GM12878 (cell line): Measurements from ENCODE around the gene TSEN54. TPM values are rescaled to one million over a fixed set of nuclear protein-coding genes. Genes with fewer than 3 reads are reported as not detected.

Source experiments
- ATAC-seq: fragments of 200-7000 bp; cut with Tn5 transposase; 3 replicates; pipeline ENCODE4 v1.9.1; 2020; ENCODE audit warnings: mild to moderate bottlenecking, moderate library complexity
- BruUV-seq: library from RNA; stranded (reverse); fragments of 400-500 nt; replicated peaks from 2 replicates; lab custom pipeline; 2021; lab: Mats Ljungman, UMichigan
- CTCF ChIA-PET: fragments of 300-600 bp; sonication (Branson Sonifier 250); formaldehyde crosslinking; extraction: SDS; loops from one replicate; lab custom pipeline; 2021; ENCODE audit warnings: inconsistent platforms; lab: Yijun Ruan, JAX
- POLR2A ChIA-PET: fragments of 350-600 bp; formaldehyde crosslinking; extraction: SDS; loops from one replicate; lab custom pipeline; 2021; ENCODE audit warnings: inconsistent platforms; lab: Charles Lee
- RAD21 ChIA-PET: fragments of 300-600 bp; sonication (Branson Sonifier 250); formaldehyde crosslinking; loops from one replicate; lab custom pipeline; 2023; ENCODE audit warnings: antibody characterized with exemption; ENCODE audit not compliant: unreplicated experiment; lab: Charles Lee
- SMC1A ChIA-PET: fragments of 300-600 bp; sonication (Branson Sonifier 250); formaldehyde crosslinking; loops from one replicate; lab custom pipeline; 2023; ENCODE audit not compliant: unreplicated experiment, uncharacterized antibody; lab: Charles Lee
- DNase-seq: peaks from one replicate; pipeline ENCODE4 v3.0.0-alpha.2; 2011; ENCODE audit warnings: low read depth, low spot score
- FAIRE-seq: peaks from 3 replicates; lab custom pipeline; 2011; peaks lifted over from hg19 to GRCh38; lab: Jason Lieb, UNC
- H2AFZ ChIP-seq: 2 replicates; pipeline ENCODE4 v1.6.0; 2011; ENCODE audit warnings: low read depth, low read length, control low read depth; ENCODE audit not compliant: control insufficient read depth
- H3K27ac ChIP-seq: 2 replicates; pipeline ENCODE4 v1.5.1; 2011; ENCODE audit warnings: control low read depth; ENCODE audit not compliant: control insufficient read depth, insufficient read depth
- H3K27me3 ChIP-seq, 2 experiments: replicated peaks in 1 of 2; 2 replicates each; pipeline versions ENCODE4 v1.6.0 to v1.6.1; 2011; ENCODE audit warnings: low read length in 1 of 2; ENCODE audit not compliant: control insufficient read depth in 2 of 2, insufficient read depth in 2 of 2
- H3K36me3 ChIP-seq, 2 experiments: 2 replicates each; pipeline ENCODE4 v1.5.1; 2011; ENCODE audit warnings: low read length in 1 of 2; ENCODE audit not compliant: control insufficient read depth in 2 of 2, insufficient read depth in 2 of 2
- H3K4me1 ChIP-seq: 2 replicates; pipeline ENCODE4 v1.6.1; 2011; ENCODE audit warnings: mild to moderate bottlenecking, low read length, moderate library complexity, mixed read lengths; ENCODE audit not compliant: control insufficient read depth, insufficient read depth
- H3K4me2 ChIP-seq: 2 replicates; pipeline ENCODE4 v1.6.0; 2011; ENCODE audit warnings: control low read depth; ENCODE audit not compliant: control insufficient read depth, insufficient read depth
- H3K4me3 ChIP-seq: fragments of 200-600 bp; sonication (generic); 2 replicates; pipeline ENCODE4 v1.5.1; 2016
- H3K79me2 ChIP-seq: 2 replicates; pipeline ENCODE4 v1.6.0; 2011; ENCODE audit warnings: low read length; ENCODE audit not compliant: control insufficient read depth, insufficient read depth
- H3K9ac ChIP-seq: 2 replicates; pipeline ENCODE4 v1.8.0; 2011; ENCODE audit warnings: low read length, control low read depth, mixed read lengths; ENCODE audit not compliant: control insufficient read depth, insufficient read depth
- H3K9me3 ChIP-seq: replicated peaks from 3 replicates; pipeline ENCODE4 v1.5.1; 2011; ENCODE audit warnings: mild to moderate bottlenecking, low read length; ENCODE audit not compliant: control insufficient read depth, insufficient read depth
- H4K20me1 ChIP-seq: 2 replicates; pipeline ENCODE4 v1.6.0; 2011; ENCODE audit not compliant: control insufficient read depth, insufficient read depth
- ASH2L ChIP-seq: fragments of 300-600, 200-600 bp; sonication (generic); IDR thresholded peaks from 2 replicates; pipeline ENCODE4 v1.6.1; 2017; ENCODE audit warnings: low read depth, mild to moderate bottlenecking, borderline replicate concordance
- CTCF ChIP-seq, 3 experiments: IDR thresholded peaks in 2 of 3; conservative IDR thresholded peaks in 1 of 3; 2 replicates each; pipeline ENCODE4 v1.5.1; 2011; ENCODE audit warnings: low read depth in 3 of 3, low read length in 3 of 3, mild to moderate bottlenecking in 3 of 3, control low read depth in 2 of 3, moderate library complexity in 2 of 3, inconsistent platforms in 1 of 3, mixed read lengths in 1 of 3; ENCODE audit not compliant: control insufficient read depth in 2 of 3, insufficient read depth in 1 of 3; ENCODE audit errors: extremely low read depth in 1 of 3
- IKZF1 ChIP-seq: fragments of 450-650 bp; conservative IDR thresholded peaks from 2 replicates; pipeline ENCODE4 v1.6.1; 2017; ENCODE audit warnings: antibody characterized with exemption, mild to moderate bottlenecking
- TAF1 ChIP-seq: IDR thresholded peaks from 2 replicates; pipeline ENCODE4 v1.6.1; 2011; ENCODE audit warnings: mild to moderate bottlenecking, low read depth, low read length, borderline replicate concordance
- TCF3 ChIP-seq: IDR thresholded peaks from 2 replicates; pipeline ENCODE4 v1.6.1; 2012; ENCODE audit warnings: low read depth, mild to moderate bottlenecking, low read length, borderline replicate concordance; ENCODE audit not compliant: insufficient read depth
- ZBTB11 ChIP-seq: fragments of 450-650 bp; formaldehyde crosslinking; IDR thresholded peaks from 2 replicates; pipeline ENCODE4 v1.5.0; 2022; ENCODE audit warnings: mild to moderate bottlenecking, missing genetic modification characterization
- WGBS: methylation state at CpG from one replicate; pipeline ENCODE4 v1.1.6; 2016; ENCODE audit warnings: low lambda C conversion rate; ENCODE audit not compliant: insufficient replicate concordance, insufficient coverage; ENCODE audit errors: missing lambda C conversion rate; 5-methylcytosine and 5-hydroxymethylcytosine counted together
- in situ Hi-C: fragments of 300-500 bp; cut with MboI; formaldehyde crosslinking; loops from 9 replicates; pipeline ENCODE4 v1.14.3; 2018; ENCODE audit warnings: mixed read lengths
- intact Hi-C: fragments of 100-400 bp; cut with micrococcal nuclease; formaldehyde crosslinking; loops from one replicate; pipeline ENCODE4 v1.14.2; 2022; ENCODE audit not compliant: unreplicated experiment
- polyA plus RNA-seq, 11 experiments: library from polyadenylated mRNA; depleted of rRNA in 4 of 11; unstranded in 6 of 11; stranded (reverse) in 5 of 11; fragments of >200 nt; fragmentation: Nextera tagmentation in 4 of 11; fragmentation: Illumina TruSeq in 1 of 11; extraction: Ambion mirVana in 4 of 11; extraction: Trizol in 1 of 11; gene quantifications; 1 replicate in 1 of 11; 2 replicates in 10 of 11; pipeline versions ENCODE4 v1.2.1 to v1.2.3, GENCODE V29; 2011 to 2016; ENCODE audit warnings: inconsistent platforms in 2 of 11, missing spikeins in 2 of 11, low read depth in 1 of 11
- total RNA-seq, 4 experiments: library from RNA; depleted of rRNA in 3 of 4; stranded (reverse); fragments of >200 nt in 3 of 4; fragmentation: Illumina TruSeq in 1 of 4; extraction: Trizol in 1 of 4; gene quantifications; 2 replicates each; pipeline versions ENCODE4 v1.2.1 to v1.2.3, GENCODE V29; 2013 to 2021

Gene TSEN54
- total and polyA plus RNA-seq, 10 of the 15 experiments (the other 5 are each of a cell fraction or from before 2014, with no cell fraction given): 7.1 to 48.0 (median 41.1) TPM

GRCh38 chr17:75570772-75571171, 54.4 kb downstream of the TSEN54 start:
- H3K36me3 ChIP-seq: no peaks in the 10 kb centered on the region
- no peak for TF ChIP-seq IKZF1
- TF ChIP-seq ZBTB11 (CRISPR knock-in tag): no peak
- TF ChIP-seq CTCF (IDR thresholded peaks at IDR 0.05 in 2 of 3, conservative IDR thresholded peaks at IDR 0.05 in 1 of 3; ENCODE audit: control insufficient read depth in 2 of 3, extremely low read depth in 1 of 3, insufficient read depth in 1 of 3, low read depth in 3 of 3, low read length in 3 of 3): no peak
- TF ChIP-seq ASH2L: no peak
- TF ChIP-seq TAF1: no peak
- TF ChIP-seq TCF3: no peak
- DNase-seq: no peak
- peak overlapping the region; percentile 80 for H3K27ac ChIP-seq
- peak overlapping the region; percentile 81; the same call in 1 of the 2 replicates for H3K4me2 ChIP-seq
- ChIA-PET CTCF (interaction anchor here (1.0 to 1.5 kb wide), 4 partner anchors 12 to 63 kb away, joined by 3 to 5 read pairs (median 4); partner anchors contain the start of genes LLGL2 and SMIM5), RAD21 (interaction anchor here (0.9 to 1.3 kb wide), 4 partner anchors 36 to 179 kb away, joined by 3 to 5 read pairs (median 4); partner anchors contain the start of genes TMEM94 and TSEN54), POLR2A (interaction anchor here (0.5 to 1.1 kb wide), 3 partner anchors 11 to 333 kb away, joined by 3 to 6 read pairs (median 4); no protein-coding TSS in a partner anchor), SMC1A (interaction anchor here (1.1 to 1.3 kb wide), 3 partner anchors 43 to 177 kb away, joined by 3 to 4 read pairs (median 4); partner anchors contain the start of gene TSEN54)
- ATAC-seq: no peak
- H3K4me3 ChIP-seq: no peak overlapping the region
- H2AFZ ChIP-seq: peak overlapping the region; percentile 98; the same call in 1 of the 2 replicates
- H4K20me1 ChIP-seq: no peaks in the 10 kb centered on the region
- WGBS: 97% methylated on average over 11 of the region's 11 CpGs
- intact Hi-C loops: no loop called here
- peak overlapping the region; percentile 72; the same call in 1 of the 2 replicates for H3K9ac ChIP-seq
- H3K9me3 ChIP-seq: no peaks in the 10 kb centered on the region
- in situ Hi-C loops: no loop called here
- peaks cover 21% of the 10 kb centered on the region for H3K4me1 ChIP-seq
- no peaks in the 10 kb centered on the region for H3K79me2 ChIP-seq
- no peaks in the 10 kb centered on the region for H3K27me3 ChIP-seq
- FAIRE-seq: no peak
- BruUV-seq: no TSS peak
